Measurements from ENCODE around the gene FBRSL1. TPM values are rescaled to one million over a fixed set of nuclear protein-coding genes. Genes with fewer than 3 reads are reported as not detected.

The FBRSL1 gene
- total and polyA plus RNA-seq, 12 donors = 28.1 to 90.6 (median 47.0) TPM

DNA sequence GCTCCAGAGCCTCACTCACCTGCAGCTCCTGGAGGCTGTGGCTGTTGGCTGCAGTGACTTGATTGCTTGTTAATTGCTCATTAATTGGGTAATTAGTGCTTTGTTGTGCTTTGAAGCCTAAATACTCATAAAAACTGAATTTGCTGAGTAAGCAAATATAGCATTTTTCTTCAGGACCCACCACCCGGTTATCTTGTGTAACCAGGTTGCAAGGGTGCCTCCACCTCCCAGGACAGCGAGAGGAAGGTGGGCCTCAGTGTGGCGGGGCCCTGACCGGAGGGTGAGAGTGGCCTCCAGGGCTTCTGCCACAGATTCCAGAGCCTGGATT, 48.7 kb downstream of the FBRSL1 start:
- WGBS, 2 donors = 92 to 96% methylated on average over 4 of the region's 4 CpGs
- no peaks in the 10 kb centered on the region for H3K9me3 ChIP-seq
- no peak for ATAC-seq
- no peak overlapping the region for H3K27ac ChIP-seq
- peaks cover 0 to 4% (median 0%) of the 10 kb centered on the region in 9 donors for H3K36me3 ChIP-seq
- H3K4me1 ChIP-seq = no peaks in the 10 kb centered on the region
- no peaks in the 10 kb centered on the region for H3K27me3 ChIP-seq
- intact Hi-C loops (cut with DNase I) = no loop called here
- H3K4me3 ChIP-seq = no peak overlapping the region
- TF ChIP-seq, protein P1, sequence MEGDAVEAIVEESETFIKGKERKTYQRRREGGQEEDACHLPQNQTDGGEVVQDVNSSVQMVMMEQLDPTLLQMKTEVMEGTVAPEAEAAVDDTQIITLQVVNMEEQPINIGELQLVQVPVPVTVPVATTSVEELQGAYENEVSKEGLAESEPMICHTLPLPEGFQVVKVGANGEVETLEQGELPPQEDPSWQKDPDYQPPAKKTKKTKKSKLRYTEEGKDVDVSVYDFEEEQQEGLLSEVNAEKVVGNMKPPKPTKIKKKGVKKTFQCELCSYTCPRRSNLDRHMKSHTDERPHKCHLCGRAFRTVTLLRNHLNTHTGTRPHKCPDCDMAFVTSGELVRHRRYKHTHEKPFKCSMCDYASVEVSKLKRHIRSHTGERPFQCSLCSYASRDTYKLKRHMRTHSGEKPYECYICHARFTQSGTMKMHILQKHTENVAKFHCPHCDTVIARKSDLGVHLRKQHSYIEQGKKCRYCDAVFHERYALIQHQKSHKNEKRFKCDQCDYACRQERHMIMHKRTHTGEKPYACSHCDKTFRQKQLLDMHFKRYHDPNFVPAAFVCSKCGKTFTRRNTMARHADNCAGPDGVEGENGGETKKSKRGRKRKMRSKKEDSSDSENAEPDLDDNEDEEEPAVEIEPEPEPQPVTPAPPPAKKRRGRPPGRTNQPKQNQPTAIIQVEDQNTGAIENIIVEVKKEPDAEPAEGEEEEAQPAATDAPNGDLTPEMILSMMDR (IDR thresholded peaks at IDR 0.05) = no peak
- no peak for DNase-seq

DNA sequence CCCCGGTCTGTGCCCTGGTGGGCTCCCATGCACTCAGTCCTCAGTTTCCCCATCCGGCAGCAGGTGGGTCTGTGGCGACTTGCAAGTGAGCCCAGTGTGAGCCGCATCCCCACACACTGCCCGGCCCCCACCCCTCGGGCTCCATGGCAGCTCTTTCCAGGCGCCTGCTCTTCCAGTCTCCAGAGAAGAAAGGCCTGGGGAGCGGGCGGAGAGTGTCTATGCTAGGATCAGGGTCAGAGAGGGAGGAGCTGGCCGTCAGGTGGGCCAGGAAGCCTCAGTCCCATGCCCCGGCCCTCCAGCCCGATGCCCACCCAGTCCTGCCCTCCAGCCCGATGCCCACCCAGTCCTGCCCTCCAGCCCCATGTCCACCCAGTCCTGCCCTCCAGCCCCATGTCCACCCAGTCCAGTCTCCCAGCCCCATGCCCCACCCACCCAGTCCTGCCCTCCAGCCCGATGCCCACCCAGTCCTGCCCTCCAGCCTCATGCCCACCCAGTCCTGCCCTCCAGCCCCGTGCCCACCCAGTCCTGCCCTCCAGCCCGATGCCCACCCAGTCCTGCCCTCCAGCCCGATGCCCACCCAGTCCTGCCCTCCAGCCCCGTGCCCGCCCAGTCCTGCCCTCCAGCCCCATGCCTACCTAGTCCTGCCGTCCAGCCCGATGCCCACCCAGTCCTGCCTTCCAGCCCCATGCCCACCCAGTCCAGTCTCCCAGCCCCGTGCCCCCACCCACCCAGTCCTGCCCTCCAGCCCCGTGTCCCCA, 49.2 kb downstream of the FBRSL1 start:
- Histone ChIP-seq H3K36me3 (peaks cover 0 to 3% (median 0%) of the 10 kb centered on the region in 9 donors), H3K27me3 (no peaks in the 10 kb centered on the region), H3K27ac (no peak overlapping the region), H3K4me3 (no peak overlapping the region), H3K4me1 (no peaks in the 10 kb centered on the region), H3K9me3 (no peaks in the 10 kb centered on the region)
- DNase-seq (no peak), ATAC-seq (no peak)
- intact Hi-C loops (cut with DNase I) = no loop called here
- 94 to 97% methylated on average over 17 to 22 of the region's 23 CpGs for WGBS, 2 donors
- TF ChIP-seq, protein P1 (IDR thresholded peaks at IDR 0.05) = no peak

DNA sequence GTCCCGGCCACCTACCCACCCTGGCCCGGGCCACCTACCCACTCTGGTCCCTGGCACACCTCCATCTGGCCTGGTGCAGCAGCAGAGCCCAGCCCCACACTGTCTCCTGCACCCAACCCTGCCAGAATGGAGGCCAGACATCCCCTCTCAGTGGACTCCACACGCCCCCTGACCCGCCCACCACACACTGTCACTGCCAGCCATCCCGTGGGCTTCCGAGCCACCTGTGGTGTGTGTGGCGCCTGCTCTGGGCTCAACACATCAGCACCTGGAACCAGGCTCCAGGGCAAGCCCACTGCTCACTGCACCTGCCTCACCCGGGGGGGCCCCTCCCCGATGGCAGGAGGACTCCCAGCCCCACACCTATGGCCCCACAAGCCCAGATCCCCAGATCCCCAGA, 50.5 kb downstream of the FBRSL1 start:
- Histone ChIP-seq H3K27ac (no peak overlapping the region), H3K36me3 (no peaks in the 10 kb centered on the region), H3K4me3 (no peak overlapping the region), H3K27me3 (no peaks in the 10 kb centered on the region), H3K4me1 (no peaks in the 10 kb centered on the region), H3K9me3 (no peaks in the 10 kb centered on the region)
- TF ChIP-seq, protein P1 (IDR thresholded peaks at IDR 0.05) = no peak
- WGBS, 2 donors = 95 to 98% methylated on average over 9 of the region's 9 CpGs
- ATAC-seq = no peak
- intact Hi-C loops (cut with DNase I) = no loop called here
- DNase-seq = no peak

DNA sequence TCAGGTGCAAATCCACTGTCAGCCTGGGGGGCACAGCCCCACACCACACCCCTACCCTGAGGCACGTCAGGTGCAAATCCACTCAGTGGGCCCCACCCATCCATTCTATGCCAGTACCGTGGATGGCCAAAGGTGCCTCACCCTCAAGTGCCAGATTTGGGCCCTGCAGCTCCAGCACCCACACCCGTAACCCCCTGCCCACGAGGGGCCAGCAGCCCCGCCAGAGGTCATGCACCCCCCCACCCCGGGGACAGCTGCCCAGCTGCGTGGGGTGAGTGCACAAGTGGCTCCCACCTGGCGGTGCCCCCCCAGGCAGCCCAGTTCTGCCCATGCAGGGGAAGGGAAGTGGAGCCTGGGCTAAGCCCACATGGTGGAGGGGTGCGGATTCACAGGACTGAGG, 51.2 kb downstream of the FBRSL1 start:
- ATAC-seq = no peak
- intact Hi-C loops (cut with DNase I) = no loop called here
- no peak overlapping the region for H3K4me3 ChIP-seq
- H3K4me1 ChIP-seq = no peaks in the 10 kb centered on the region
- H3K36me3 ChIP-seq = no peaks in the 10 kb centered on the region
- TF ChIP-seq, protein P1 (IDR thresholded peaks at IDR 0.05) = no peak
- H3K27me3 ChIP-seq = no peaks in the 10 kb centered on the region
- DNase-seq = no peak
- no peaks in the 10 kb centered on the region for H3K9me3 ChIP-seq
- WGBS, 2 donors = 92 to 96% methylated on average over 9 of the region's 9 CpGs
- no peak overlapping the region for H3K27ac ChIP-seq
